HCT116 (cell line): ENCODE results near the gene ITGA1. TPM values are rescaled to one million over a fixed set of nuclear protein-coding genes. Genes with fewer than 3 reads are reported as not detected.

Experiments used
- ATAC-seq: fragments of 200-7000 bp; cut with Tn5 transposase; 2 replicates; pipeline ENCODE4 v1.9.1; 2020; ENCODE audit warnings: mild to moderate bottlenecking, moderate library complexity
- BruUV-seq: library from RNA; stranded (reverse); fragments of 400-500 nt; replicated peaks from 2 replicates; lab custom pipeline; 2021; lab: Mats Ljungman, UMichigan
- CTCF ChIA-PET: fragments of 300-600 bp; sonication (Branson Sonifier 250); formaldehyde crosslinking; loops from one replicate; lab custom pipeline; 2021; ENCODE audit warnings: antibody characterized with exemption; lab: Charles Lee
- POLR2A ChIA-PET: fragments of 300-600, 350-600 bp; sonication (Branson Sonifier 250); formaldehyde crosslinking; loops from one replicate; lab custom pipeline; 2021; ENCODE audit warnings: antibody characterized with exemption; lab: Charles Lee
- RAD21 ChIA-PET, 2 experiments: fragments of 300-600 bp; sonication (Branson Sonifier 250); formaldehyde crosslinking; loops; one replicate each; lab custom pipeline; 2023; ENCODE audit warnings: low total read pairs in 2 of 2; ENCODE audit not compliant: uncharacterized antibody in 2 of 2, unreplicated experiment in 2 of 2, low non-redundant PET in 1 of 2; lab: Charles Lee
- DNase-seq: peaks from one replicate; pipeline ENCODE4 v3.0.0-alpha.2; 2010; ENCODE audit warnings: low read depth, low spot score
- H2AFZ ChIP-seq: fragments of 200-600 bp; shearing (Covaris generic), sonication (generic); 2 replicates; pipeline ENCODE4 v1.6.1; 2017; ENCODE audit warnings: low read depth, mixed run types, mixed read lengths, antibody characterized with exemption, low read length; ENCODE audit not compliant: poor library complexity, severe bottlenecking
- H3K27ac ChIP-seq: 2 replicates; pipeline ENCODE4 v1.5.1; 2012; ENCODE audit warnings: low read depth, low read length
- H3K27me3 ChIP-seq: fragments of 200-600 bp; sonication (generic); 2 replicates; pipeline ENCODE4 v1.6.1; 2016; ENCODE audit warnings: mixed run types, low read length, mixed read lengths; ENCODE audit not compliant: insufficient read depth
- H3K36me3 ChIP-seq, 2 experiments: fragments of 200-500 bp in 1 of 2; fragments of 200-600 bp in 1 of 2; sonication (Bioruptor generic) in 1 of 2; sonication (generic) in 1 of 2; 2 replicates each; pipeline versions ENCODE4 v1.5.1 to v1.6.1; 2014 to 2016; ENCODE audit warnings: low read length in 2 of 2, inconsistent platforms in 1 of 2, mixed read lengths in 1 of 2, mixed run types in 1 of 2; ENCODE audit not compliant: insufficient read depth in 2 of 2, control insufficient read depth in 1 of 2
- H3K4me1 ChIP-seq, 2 experiments: fragments of 200-600 bp in 1 of 2; sonication (generic) in 1 of 2; 2 replicates each; pipeline versions ENCODE4 v1.5.1 to v1.6.1; 2012 to 2017; ENCODE audit warnings: low read length in 2 of 2, inconsistent platforms in 1 of 2, mild to moderate bottlenecking in 1 of 2, mixed read lengths in 1 of 2, mixed run types in 1 of 2, moderate library complexity in 1 of 2; ENCODE audit not compliant: insufficient read depth in 2 of 2, control insufficient read depth in 1 of 2
- H3K4me2 ChIP-seq: fragments of 200-600 bp; sonication (generic); 2 replicates; pipeline ENCODE4 v1.6.1; 2017; ENCODE audit warnings: mixed run types, low read length, mixed read lengths
- H3K4me3 ChIP-seq, 2 experiments: fragments of 200-600 bp in 1 of 2; sonication (generic) in 1 of 2; replicated peaks in 1 of 2; 2 replicates each; pipeline ENCODE4 v1.5.1; 2011 to 2016; ENCODE audit warnings: low read length in 2 of 2, control low read depth in 1 of 2, low read depth in 1 of 2, mild to moderate bottlenecking in 1 of 2, mixed read lengths in 1 of 2, mixed run types in 1 of 2
- H3K79me2 ChIP-seq: fragments of 200-600 bp; sonication (generic); 2 replicates; pipeline ENCODE4 v1.6.1; 2017; ENCODE audit warnings: mild to moderate bottlenecking, mixed run types, low read length, moderate library complexity, mixed read lengths; ENCODE audit not compliant: insufficient read depth
- H3K9ac ChIP-seq: fragments of 200-600 bp; sonication (generic); 2 replicates; pipeline ENCODE4 v1.6.1; 2016; ENCODE audit warnings: low read length, mixed read lengths
- H3K9me2 ChIP-seq: fragments of 200-600 bp; sonication (generic), shearing (Covaris generic); 2 replicates; pipeline ENCODE4 v1.6.1; 2017; ENCODE audit warnings: mixed run types, mild to moderate bottlenecking, moderate library complexity; ENCODE audit not compliant: insufficient read depth
- H3K9me3 ChIP-seq, 2 experiments: fragments of 200-500 bp in 1 of 2; fragments of 200-600 bp in 1 of 2; sonication (Bioruptor generic) in 1 of 2; sonication (generic) in 1 of 2; 2 replicates each; pipeline ENCODE4 v1.6.1; 2014 to 2017; ENCODE audit warnings: low read length in 2 of 2, mixed read lengths in 2 of 2, inconsistent platforms in 1 of 2, low read depth in 1 of 2, mild to moderate bottlenecking in 1 of 2, mixed run types in 1 of 2, moderate library complexity in 1 of 2; ENCODE audit not compliant: control insufficient read depth in 1 of 2, insufficient read depth in 1 of 2
- H4K20me1 ChIP-seq: fragments of 200-600 bp; sonication (generic), shearing (Covaris generic); 2 replicates; pipeline ENCODE4 v1.6.1; 2017; ENCODE audit warnings: mixed run types, mild to moderate bottlenecking, moderate library complexity; ENCODE audit not compliant: insufficient read depth
- ATF3 ChIP-seq: IDR thresholded peaks from 2 replicates; pipeline ENCODE4 v1.6.1; 2012
- CEBPB ChIP-seq: IDR thresholded peaks from 2 replicates; pipeline ENCODE4 v1.6.1; 2012; ENCODE audit warnings: low read depth
- EGR1 ChIP-seq: IDR thresholded peaks from 2 replicates; pipeline ENCODE4 v1.6.1; 2012; ENCODE audit warnings: low read depth
- EZH2 ChIP-seq: fragments of 200-600 bp; sonication (generic); IDR thresholded peaks from 2 replicates; pipeline ENCODE4 v1.6.1; 2017; ENCODE audit warnings: antibody characterized with exemption, mixed run types
- EZH2phosphoT487 ChIP-seq: fragments of 200-600 bp; IDR thresholded peaks from 2 replicates; pipeline ENCODE4 v1.6.1; 2018; ENCODE audit warnings: antibody characterized with exemption, borderline replicate concordance
- FOSL1 ChIP-seq: IDR thresholded peaks from 2 replicates; pipeline ENCODE4 v1.6.1; 2012; ENCODE audit warnings: low read depth
- JUND ChIP-seq: IDR thresholded peaks from 2 replicates; pipeline ENCODE4 v1.6.1; 2012
- POLR2AphosphoS5 ChIP-seq: IDR thresholded peaks from 2 replicates; pipeline ENCODE4 v1.6.1; 2011; ENCODE audit warnings: mild to moderate bottlenecking, low read depth, low read length, moderate library complexity
- REST ChIP-seq: IDR thresholded peaks from 2 replicates; pipeline ENCODE4 v1.6.1; 2012; ENCODE audit warnings: low read depth
- SP1 ChIP-seq: IDR thresholded peaks from 2 replicates; pipeline ENCODE4 v1.6.1; 2012; ENCODE audit warnings: low read depth
- SRF ChIP-seq: IDR thresholded peaks from 2 replicates; pipeline ENCODE4 v1.6.1; 2012; ENCODE audit warnings: low read depth
- TCF7L2 ChIP-seq: IDR thresholded peaks from 2 replicates; pipeline ENCODE4 v1.7.0; 2011; ENCODE audit warnings: borderline replicate concordance, inconsistent platforms; ENCODE audit not compliant: insufficient read depth, insufficient read length; ENCODE audit errors: extremely low read depth
- YY1 ChIP-seq: IDR thresholded peaks from 2 replicates; pipeline ENCODE4 v1.6.1; 2011; ENCODE audit warnings: low read length, low read depth, moderate library complexity, mild to moderate bottlenecking; ENCODE audit not compliant: insufficient replicate concordance; ENCODE audit errors: extremely low read depth
- ZBTB33 ChIP-seq: IDR thresholded peaks from 2 replicates; pipeline ENCODE4 v1.6.1; 2011; ENCODE audit warnings: mild to moderate bottlenecking, low read length, moderate library complexity; ENCODE audit not compliant: insufficient replicate concordance; ENCODE audit errors: extremely low read depth
- ZFX ChIP-seq: fragments of 450-650 bp; IDR thresholded peaks from 2 replicates; pipeline ENCODE4 v1.6.1; 2017
- ZNF274 ChIP-seq: fragments of 200-500 bp; sonication (Bioruptor generic); IDR thresholded peaks from 2 replicates; pipeline ENCODE4 v1.6.1; 2014; ENCODE audit warnings: mild to moderate bottlenecking, low read depth, low read length, inconsistent platforms
- intact Hi-C: fragments of 100-400 bp; cut with micrococcal nuclease; formaldehyde crosslinking; loops from 2 replicates; pipeline ENCODE4 v1.10.0; 2022
- total RNA-seq: library from RNA; stranded (reverse); gene quantifications from one replicate; pipeline ENCODE4 v1.2.1, GENCODE V29; 2021; ENCODE audit not compliant: unreplicated experiment

Gene ITGA1
- total RNA-seq, 1 experiment from 2014 or later = 1.8 TPM

GRCh38 chr5:52849544-52849943, 61.8 kb downstream of the ITGA1 start:
- Histone ChIP-seq H3K27ac (no peak overlapping the region), H3K4me3 (no peak overlapping the region), H4K20me1 (no peaks in the 10 kb centered on the region), H3K9me3 (no peaks in the 10 kb centered on the region), H3K9me2 (no peaks in the 10 kb centered on the region), H3K36me3 (no peaks in the 10 kb centered on the region), H3K79me2 (no peaks in the 10 kb centered on the region), H3K4me2 (no peak overlapping the region), H3K9ac (no peak overlapping the region), H2AFZ (no peak overlapping the region), H3K4me1 (no peaks in the 10 kb centered on the region), H3K27me3 (no peaks in the 10 kb centered on the region)
- RAD21 ChIA-PET = no interaction called here
- no peak for DNase-seq
- TF ChIP-seq ATF3 = no peak
- ATAC-seq = no peak
- intact Hi-C loops = no loop called here
- POLR2A ChIA-PET = no interaction called here
- CTCF ChIA-PET = no interaction called here
- no TSS peak for BruUV-seq

- Histone ChIP-seq H3K9me3 (no peaks in the 10 kb centered on the region), H4K20me1 (no peaks in the 10 kb centered on the region), H3K9me2 (no peaks in the 10 kb centered on the region), H3K9ac (no peak overlapping the region), H3K4me3 (no peak overlapping the region), H3K27ac (no peak overlapping the region), H3K36me3 (no peaks in the 10 kb centered on the region), H3K4me2 (no peak overlapping the region), H3K4me1 (no peaks in the 10 kb centered on the region), H3K79me2 (no peaks in the 10 kb centered on the region), H3K27me3 (no peaks in the 10 kb centered on the region), H2AFZ (no peak overlapping the region)
- DNase-seq (no peak), ATAC-seq (no peak)
- POLR2A ChIA-PET = no interaction called here
- CTCF ChIA-PET = no interaction called here
- RAD21 ChIA-PET = no interaction called here
- no TSS peak for BruUV-seq
- TF ChIP-seq ZBTB33 (no peak), YY1 (no peak), SRF (no peak), CEBPB (no peak), SP1 (no peak), EZH2phosphoT487 (no peak), ZFX (no peak), REST (no peak), POLR2AphosphoS5 (no peak), EGR1 (no peak), ZNF274 (no peak), TCF7L2 (no peak), EZH2 (no peak), JUND (no peak), ATF3 (no peak), FOSL1 (no peak)
- intact Hi-C loops = no loop called here
Measured at GRCh38 chr5:52853650-52854049, 65.9 kb downstream of the ITGA1 start.
